HepG2 (cell line): ENCODE results near the gene EIF5B. TPM values are rescaled to one million over a fixed set of nuclear protein-coding genes. Genes with fewer than 3 reads are reported as not detected.

Experiments
- ATAC-seq: fragments of 200-7000 bp; cut with Tn5 transposase; 3 replicates; pipeline ENCODE4 v1.9.1; 2020; ENCODE audit warnings: mild to moderate bottlenecking, moderate library complexity
- BruUV-seq: library from RNA; stranded (reverse); fragments of 400-500 nt; replicated peaks from 2 replicates; lab custom pipeline; 2021; lab: Mats Ljungman, UMichigan
- CTCF ChIA-PET: fragments of 300-600 bp; formaldehyde crosslinking; extraction: SDS; loops from one replicate; lab custom pipeline; 2021; ENCODE audit warnings: low total read pairs, inconsistent platforms, low intra/inter-chr PET ratio; lab: Yijun Ruan, JAX
- POLR2A ChIA-PET: fragments of 350-600 bp; sonication (Branson Sonifier 250); formaldehyde crosslinking; loops from one replicate; lab custom pipeline; 2020; ENCODE audit warnings: antibody characterized with exemption, inconsistent platforms; lab: Yijun Ruan, JAX
- DNase-seq: peaks from one replicate; pipeline ENCODE4 v3.0.0-alpha.2; 2015; ENCODE audit warnings: low spot score
- FAIRE-seq: peaks from 3 replicates; lab custom pipeline; 2011; peaks lifted over from hg19 to GRCh38; lab: Jason Lieb, UNC
- H2AFZ ChIP-seq: one replicate; pipeline ENCODE4 v1.6.1; 2011; ENCODE audit warnings: low read length, inconsistent platforms
- H3K27ac ChIP-seq: fragments of 300-600 bp; 3 replicates; pipeline ENCODE4 v1.8.0; 2011; ENCODE audit warnings: mixed run types, mild to moderate bottlenecking, mixed read lengths, low read length, inconsistent platforms; ENCODE audit not compliant: insufficient read depth; ENCODE audit errors: extremely low read length
- H3K27me3 ChIP-seq, 2 experiments: fragments of 200-600 bp in 1 of 2; 2 replicates in 1 of 2; 3 replicates in 1 of 2; pipeline versions ENCODE4 v1.6.0 to v1.8.0; 2011; ENCODE audit warnings: low read length in 2 of 2, mild to moderate bottlenecking in 2 of 2, moderate library complexity in 2 of 2, inconsistent platforms in 1 of 2; ENCODE audit not compliant: insufficient read depth in 2 of 2, control insufficient read depth in 1 of 2
- H3K36me3 ChIP-seq, 2 experiments: fragments of 200-600 bp in 1 of 2; replicated peaks in 1 of 2; 2 replicates in 1 of 2; 3 replicates in 1 of 2; pipeline versions ENCODE4 v1.5.1 to v1.8.0; 2011; ENCODE audit warnings: low read length in 2 of 2, inconsistent platforms in 1 of 2; ENCODE audit not compliant: insufficient read depth in 2 of 2, control insufficient read depth in 1 of 2
- H3K4me1 ChIP-seq: 2 replicates; pipeline ENCODE4 v1.5.1; 2012; ENCODE audit warnings: low read length, inconsistent platforms; ENCODE audit not compliant: insufficient read depth
- H3K4me2 ChIP-seq: 2 replicates; pipeline ENCODE4 v1.6.0; 2011; ENCODE audit warnings: low read depth, low read length, inconsistent platforms
- H3K4me3 ChIP-seq, 3 experiments: fragments of 200-600 bp in 1 of 3; sonication (generic), shearing (Covaris generic) in 1 of 3; replicated peaks in 1 of 3; 2 replicates each; pipeline ENCODE4 v1.5.1; 2011 to 2016; ENCODE audit warnings: low read length in 3 of 3, inconsistent platforms in 2 of 3, low read depth in 2 of 3, mild to moderate bottlenecking in 2 of 3, control low read depth in 1 of 3, mixed read lengths in 1 of 3; ENCODE audit not compliant: insufficient read depth in 1 of 3
- H3K79me2 ChIP-seq: one replicate; pipeline ENCODE4 v1.6.1; 2011; ENCODE audit warnings: low read length, inconsistent platforms; ENCODE audit not compliant: insufficient read depth
- H3K9ac ChIP-seq: 2 replicates; pipeline ENCODE4 v1.6.0; 2011; ENCODE audit warnings: mild to moderate bottlenecking, low read depth, low read length, inconsistent platforms; ENCODE audit not compliant: insufficient read depth
- H3K9me3 ChIP-seq: 2 replicates; pipeline ENCODE4 v1.5.1; 2012; ENCODE audit warnings: mild to moderate bottlenecking, low read length
- H4K20me1 ChIP-seq: 2 replicates; pipeline ENCODE4 v1.6.0; 2011; ENCODE audit warnings: inconsistent platforms, mild to moderate bottlenecking, low read length, moderate library complexity; ENCODE audit not compliant: insufficient read depth
- ATF4 ChIP-seq, 2 experiments: fragments of 450-650 bp in 1 of 2; sonication (generic) in 1 of 2; formaldehyde crosslinking; IDR thresholded peaks; 2 replicates each; pipeline versions ENCODE4 v1.5.0 to v1.8.0; 2020 to 2022; ENCODE audit warnings: mild to moderate bottlenecking in 1 of 2, missing genetic modification reagents in 1 of 2
- IRF2 ChIP-seq: IDR thresholded peaks from 2 replicates; pipeline ENCODE4 v1.6.1; 2018; ENCODE audit warnings: missing genetic modification reagents, missing compliant biosample characterization
- MTF1 ChIP-seq: sonication (generic); formaldehyde crosslinking; IDR thresholded peaks from 2 replicates; pipeline ENCODE4 v1.5.0; 2020; ENCODE audit warnings: missing genetic modification reagents
- NR2F2 ChIP-seq: IDR thresholded peaks from 2 replicates; pipeline ENCODE4 v1.6.1; 2012; ENCODE audit warnings: low read depth, inconsistent platforms, borderline replicate concordance
- RBM22 ChIP-seq: fragments of 200-400 bp; formaldehyde crosslinking; optimal IDR thresholded peaks from 2 replicates; pipeline ENCODE3; 2017; ENCODE audit warnings: mild to moderate bottlenecking, low read length, moderate library complexity
- THYN1 ChIP-seq: sonication (generic); formaldehyde crosslinking; IDR thresholded peaks from 2 replicates; pipeline ENCODE4 v1.8.1; 2023; ENCODE audit warnings: low read depth, mild to moderate bottlenecking, moderate library complexity, missing genetic modification reagents, borderline replicate concordance
- TMF1 ChIP-seq: sonication (generic); formaldehyde crosslinking; IDR thresholded peaks from 2 replicates; pipeline ENCODE4 v1.8.1; 2022; ENCODE audit warnings: low read depth, missing genetic modification reagents
- ZSCAN31 ChIP-seq: sonication (generic); formaldehyde crosslinking; IDR thresholded peaks from 2 replicates; pipeline ENCODE4 v1.5.0; 2020; ENCODE audit warnings: low read depth, mild to moderate bottlenecking, missing genetic modification reagents
- WGBS: methylation state at CpG from one replicate; pipeline ENCODE4 v1.1.6; 2017; ENCODE audit warnings: low lambda C conversion rate; 5-methylcytosine and 5-hydroxymethylcytosine counted together
- in situ Hi-C: cut with HindIII; loops from 2 replicates; pipeline ENCODE4 v1.10.0; 2017; ENCODE audit warnings: low pct_unique_long_range_greater_than_20kb; ENCODE audit not compliant: extremely low pct_ligation_motif_present
- intact Hi-C: fragments of 100-400 bp; cut with micrococcal nuclease; formaldehyde crosslinking; loops from one replicate; pipeline ENCODE4 v1.10.0; 2022; ENCODE audit not compliant: unreplicated experiment
- polyA plus RNA-seq, 8 experiments: library from polyadenylated mRNA; depleted of rRNA in 3 of 8; stranded (reverse) in 7 of 8; unstranded in 1 of 8; fragments of >200 nt; fragmentation: Illumina TruSeq in 4 of 8; extraction: Trizol in 4 of 8; gene quantifications; 2 replicates each; pipeline versions ENCODE4 v1.2.1 to v1.2.3, GENCODE V29; 2011 to 2016; ENCODE audit warnings: low read depth in 4 of 8, missing spikeins in 1 of 8, mixed read lengths in 1 of 8; ENCODE audit not compliant: insufficient read depth in 1 of 8
- total RNA-seq, 5 experiments: library from RNA; depleted of rRNA; stranded (reverse); fragments of >200 nt; fragmentation: Illumina TruSeq; extraction: Trizol; gene quantifications; 2 replicates each; pipeline ENCODE4 v1.2.3, GENCODE V29; 2016; ENCODE audit warnings: low read depth in 1 of 5

EIF5B gene
- total and polyA plus RNA-seq, 2 of the 13 experiments (the other 11 are each of a cell fraction or from before 2014, with no cell fraction given), result 8.8 to 32.1 TPM

GRCh38 chr2:99403524-99403923 lies 66.3 kb downstream of the EIF5B start (continued):
- no peak for TF ChIP-seq MTF1
- TF ChIP-seq IRF2 (CRISPR knock-in tag), result 0 out of 2 replicates have a peak, but pooled peaks have one; percentile 48
- TF ChIP-seq ATF4 (CRISPR knock-in tag; IDR thresholded peaks at IDR 0.05), result peak in 1 of 2 experiments; percentile 74; a peak in 2 of 4 replicates
- no peak for TF ChIP-seq TMF1 (CRISPR knock-in tag)
- TF ChIP-seq NR2F2, result no peak

GRCh38 chr2:99404039-99404796 lies 67.0 kb downstream of the EIF5B start:
- H3K4me3 ChIP-seq, result no peak overlapping the region
- H2AFZ ChIP-seq, result no peak overlapping the region
- ChIA-PET CTCF (no interaction called here), POLR2A (interaction anchor here (1.0 to 4.0 kb wide), 3 partner anchors 11 to 224 kb away, joined by 3 to 24 read pairs (median 5); partner anchors contain the start of genes EIF5B, MITD1, MRPL30 and TXNDC9)
- ATAC-seq (peak; percentile 34), FAIRE-seq (no peak), DNase-seq (no peak)
- H3K9ac ChIP-seq, result peak overlapping the region; percentile 17
- peaks cover 17 to 65% of the 10 kb centered on the region in 2 experiments for H3K36me3 ChIP-seq
- intact Hi-C loops, result no loop called here
- no TSS peak for BruUV-seq
- in situ Hi-C loops, result no loop called here
- no peaks in the 10 kb centered on the region for H4K20me1 ChIP-seq
- peaks cover 30% of the 10 kb centered on the region for H3K4me1 ChIP-seq
- H3K79me2 ChIP-seq, result no peaks in the 10 kb centered on the region
- no peaks in the 10 kb centered on the region for H3K27me3 ChIP-seq
- TF ChIP-seq THYN1 (CRISPR knock-in tag) (no peak), ZSCAN31 (CRISPR knock-in tag) (0 out of 2 replicates have a peak, but pooled peaks have one; percentile 31), ATF4 (CRISPR knock-in tag; IDR thresholded peaks at IDR 0.05) (0 out of 4 replicates have a peak, but pooled peaks of 1 of the 2 experiments have one; percentile 2), RBM22 (peak; percentile 61)
- H3K4me2 ChIP-seq, result peak overlapping the region; percentile 40
- WGBS, result 96% methylated on average over 8 of the region's 8 CpGs
- H3K9me3 ChIP-seq, result no peaks in the 10 kb centered on the region
- H3K27ac ChIP-seq, result peak overlapping the region; percentile 70
